ENCODE data around the gene CDH4. TPM values are rescaled to one million over a fixed set of nuclear protein-coding genes. Genes with fewer than 3 reads are reported as not detected.

Gene CDH4
- total RNA-seq, 1 donor from 2014 or later: 1.1 TPM

DNA sequence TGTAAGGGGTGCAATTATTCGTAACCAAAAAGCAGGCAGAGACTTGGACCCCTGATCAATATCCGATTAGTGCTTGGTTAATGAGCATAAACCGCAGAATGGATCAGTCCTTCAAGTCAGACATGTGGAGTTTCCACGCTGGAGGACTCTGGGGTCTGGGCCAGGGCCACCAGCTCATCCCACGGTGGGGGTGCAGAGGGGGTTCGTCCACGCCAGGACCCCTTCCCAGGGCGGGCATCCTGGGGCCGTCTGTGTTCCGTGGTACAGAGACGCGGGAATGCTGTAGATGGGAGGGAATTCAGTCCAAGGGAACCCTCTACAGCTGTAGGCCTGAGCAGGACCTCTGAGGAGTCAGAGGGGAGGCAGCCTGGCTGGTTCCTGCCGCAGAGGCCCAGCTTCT is 615.9 kb downstream of the CDH4 start:
- DNase-seq: no peak

- no peak for DNase-seq
Measured at GRCh38 chr20:61868466-61869090, 616.5 kb downstream of the CDH4 start.

- DNase-seq: no peak
Measured at GRCh38 chr20:61869750-61870507, 617.9 kb downstream of the CDH4 start.

DNA sequence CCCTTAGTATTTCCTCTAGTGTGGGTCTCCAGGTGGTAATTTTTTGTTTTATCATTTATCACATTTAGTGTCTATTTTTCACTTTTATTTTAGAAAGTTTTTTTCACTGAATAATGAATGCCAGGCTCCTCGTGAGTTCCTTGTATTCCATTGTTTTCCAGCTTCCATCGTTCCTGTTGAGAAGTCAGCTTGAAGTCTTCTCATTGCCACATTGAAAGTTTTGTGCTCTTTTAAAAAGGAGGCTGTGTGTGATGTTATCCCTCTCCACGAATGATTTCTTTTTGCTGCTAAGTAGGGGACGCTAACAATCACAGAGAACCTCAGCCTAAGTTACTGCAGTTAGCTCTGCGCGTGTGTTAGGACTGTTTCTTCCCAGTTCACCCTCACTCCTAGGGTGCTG is 619.1 kb downstream of the CDH4 start:
- DNase-seq: no peak

- DNase-seq: no peak
Measured at GRCh38 chr20:61871913-61872312, 619.9 kb downstream of the CDH4 start.

DNA sequence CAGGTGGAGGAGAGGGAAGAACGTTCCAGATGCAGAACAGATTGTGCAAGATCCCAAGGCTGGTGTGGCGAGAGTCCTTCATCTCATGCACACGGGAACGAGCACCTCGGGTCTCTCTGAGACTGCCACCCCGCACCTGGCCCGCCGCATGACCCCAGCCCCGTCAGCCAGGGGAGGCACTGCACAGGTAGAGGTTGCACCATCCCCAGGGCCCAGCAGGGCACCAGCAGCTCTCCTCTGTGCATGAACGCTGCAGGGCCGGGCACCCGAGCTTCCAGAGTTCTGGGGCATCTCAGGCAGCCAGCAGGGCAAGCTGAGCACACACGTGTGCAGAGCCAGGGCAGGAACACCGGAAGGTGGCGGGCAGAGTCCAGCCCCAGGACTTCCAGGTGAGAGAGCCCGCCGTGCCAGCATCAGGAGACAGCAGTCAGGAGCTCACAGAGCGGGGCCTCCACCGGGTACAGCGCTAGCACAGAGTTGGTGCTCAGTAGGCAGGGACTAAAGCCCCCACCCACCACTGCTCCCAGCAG is 620.4 kb downstream of the CDH4 start:
- no peak for DNase-seq

DNA sequence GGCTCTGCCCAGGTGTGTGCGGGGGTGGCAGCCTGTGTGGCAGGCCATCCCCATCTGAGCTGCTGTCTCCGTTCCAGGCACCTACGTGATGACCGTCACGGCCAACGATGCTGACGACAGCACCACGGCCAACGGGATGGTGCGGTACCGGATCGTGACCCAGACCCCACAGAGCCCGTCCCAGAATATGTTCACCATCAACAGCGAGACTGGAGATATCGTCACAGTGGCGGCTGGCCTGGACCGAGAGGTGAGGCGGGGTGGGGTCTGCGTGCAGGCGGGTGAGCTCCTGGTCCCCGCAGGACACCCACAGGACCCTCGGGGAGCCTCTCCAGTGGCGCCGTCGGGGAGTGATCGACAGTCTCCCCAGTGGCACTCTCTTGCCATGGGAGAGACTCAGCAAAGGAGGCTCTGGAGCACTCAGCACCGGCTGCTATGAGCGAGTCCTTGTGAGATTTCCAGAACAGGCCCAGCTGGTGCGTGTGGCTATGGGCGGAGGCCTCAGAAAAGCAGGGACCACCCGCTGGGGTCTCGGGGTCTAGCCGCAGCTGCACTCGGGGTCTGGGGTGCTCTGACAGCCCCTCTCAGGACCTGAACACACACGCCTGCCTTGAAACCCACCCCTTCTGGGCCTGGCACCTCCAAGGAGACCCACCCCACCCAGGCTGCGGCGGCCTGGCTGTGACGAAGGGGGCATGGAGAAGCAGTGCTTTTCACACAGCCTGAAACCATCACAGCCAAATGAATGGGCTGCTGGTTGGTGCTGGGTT is 621.8 kb downstream of the CDH4 start:
- no peak for DNase-seq

GRCh38 chr20:61874421-61875068 is 622.5 kb downstream of the CDH4 start:
- peak; percentile 27 for DNase-seq

- no peak for DNase-seq
Measured at GRCh38 chr20:61875221-61875885, 623.3 kb downstream of the CDH4 start.

DNA sequence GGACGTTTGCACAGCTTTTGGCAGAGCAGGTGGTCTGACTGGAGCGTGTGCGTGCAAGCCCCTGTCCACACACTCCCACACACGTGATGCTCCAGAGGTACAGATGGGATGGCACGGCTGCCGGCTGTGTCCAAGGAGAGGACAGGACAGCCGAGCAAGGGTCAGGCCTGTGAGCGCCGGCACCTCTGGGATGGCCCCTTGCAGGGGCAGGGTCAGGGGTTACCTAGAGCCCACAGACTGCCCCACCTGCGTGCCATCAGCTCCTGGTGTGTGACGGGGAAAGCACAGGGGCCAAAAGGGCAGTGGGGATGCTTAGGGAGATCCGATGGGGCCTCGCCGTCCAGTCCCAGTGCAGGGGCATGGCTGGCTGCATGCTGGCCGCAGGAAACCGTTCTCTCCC is 623.9 kb downstream of the CDH4 start:
- DNase-seq: no peak

GRCh38 chr20:61876952-61877728 is 625.1 kb downstream of the CDH4 start:
- DNase-seq: no peak

GRCh38 chr20:61877776-61878477 is 625.9 kb downstream of the CDH4 start:
- DNase-seq: no peak

DNA sequence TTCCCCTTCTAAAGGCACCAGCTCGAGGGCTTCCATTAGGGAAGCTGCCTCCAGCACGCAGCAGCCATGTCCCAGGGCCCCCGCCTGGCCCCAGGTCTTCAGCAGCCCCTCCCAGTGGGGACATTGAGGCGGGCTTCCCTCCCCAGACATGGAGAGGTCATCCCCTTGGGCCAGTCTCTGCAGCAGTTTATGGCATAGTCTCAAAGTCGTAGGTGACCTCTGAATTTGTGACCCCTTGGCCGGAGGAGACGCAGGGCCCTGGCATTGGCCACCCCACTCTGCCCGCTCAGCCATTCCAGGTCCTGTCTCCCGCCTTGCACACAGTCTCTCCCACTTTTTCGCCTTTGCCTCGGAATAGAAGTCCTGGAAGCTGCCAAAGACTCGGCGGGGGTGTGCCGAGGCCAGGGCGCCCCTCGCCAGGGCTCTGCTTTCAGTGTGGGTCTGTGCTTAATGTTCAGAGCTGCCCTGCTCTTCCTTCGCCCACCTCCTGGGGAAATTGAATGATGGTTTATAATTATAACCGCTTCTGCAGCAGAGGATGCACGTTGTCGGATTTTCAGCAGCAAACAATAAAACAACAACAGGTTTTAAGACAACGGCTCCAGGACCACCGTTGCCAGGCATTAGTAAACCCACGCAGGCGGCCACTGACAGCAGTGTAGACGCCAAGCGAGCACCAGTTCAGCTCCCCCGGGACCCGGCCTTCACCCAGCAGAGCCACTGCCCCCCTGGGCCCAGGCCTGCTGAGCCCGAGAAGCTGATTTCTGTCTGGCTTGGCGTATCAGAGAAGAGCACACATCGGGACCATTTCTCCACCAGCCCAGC is 626.6 kb downstream of the CDH4 start:
- no peak for DNase-seq

DNA sequence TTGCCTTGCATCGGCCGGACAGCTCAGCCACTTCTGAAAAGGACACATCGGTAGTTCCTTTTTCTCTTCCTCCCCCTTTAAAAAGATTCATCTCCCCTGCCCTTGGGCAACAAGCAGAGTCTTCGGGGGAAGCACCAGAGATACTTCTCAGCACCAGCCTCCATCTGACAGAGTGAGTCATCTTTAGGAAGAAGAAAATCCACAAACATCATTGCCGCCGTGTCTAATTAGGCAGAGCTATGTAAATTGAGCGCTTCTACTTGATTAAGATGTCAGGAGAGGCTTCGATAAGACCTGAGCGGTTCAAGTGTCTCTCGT is 627.2 kb downstream of the CDH4 start:
- no peak for DNase-seq

- DNase-seq: no peak
Measured at GRCh38 chr20:61879694-61880093, 627.6 kb downstream of the CDH4 start.

DNA sequence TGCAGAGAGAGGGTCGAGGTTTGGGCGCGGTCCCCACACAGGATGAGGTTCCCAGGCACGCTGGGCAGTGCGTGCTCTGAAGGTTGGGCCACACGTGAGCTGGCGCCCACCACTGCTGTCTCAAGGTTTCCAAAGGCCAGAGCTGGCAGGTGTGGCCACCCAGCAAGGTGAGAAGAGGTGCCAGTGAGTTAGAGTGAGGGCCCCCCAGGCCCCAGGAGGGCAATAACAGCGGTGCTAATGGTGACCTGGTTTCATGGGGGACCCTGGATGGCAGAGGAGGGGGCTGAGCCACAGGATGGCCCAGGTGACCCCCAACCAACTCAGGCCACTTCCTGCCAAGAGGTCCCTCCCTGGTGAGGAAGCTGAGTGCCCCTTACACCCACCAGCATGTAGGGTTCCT is 628.6 kb downstream of the CDH4 start:
- no peak for DNase-seq

GRCh38 chr20:61881416-61881815 is 629.4 kb downstream of the CDH4 start:
- peak; percentile 13 for DNase-seq

DNA sequence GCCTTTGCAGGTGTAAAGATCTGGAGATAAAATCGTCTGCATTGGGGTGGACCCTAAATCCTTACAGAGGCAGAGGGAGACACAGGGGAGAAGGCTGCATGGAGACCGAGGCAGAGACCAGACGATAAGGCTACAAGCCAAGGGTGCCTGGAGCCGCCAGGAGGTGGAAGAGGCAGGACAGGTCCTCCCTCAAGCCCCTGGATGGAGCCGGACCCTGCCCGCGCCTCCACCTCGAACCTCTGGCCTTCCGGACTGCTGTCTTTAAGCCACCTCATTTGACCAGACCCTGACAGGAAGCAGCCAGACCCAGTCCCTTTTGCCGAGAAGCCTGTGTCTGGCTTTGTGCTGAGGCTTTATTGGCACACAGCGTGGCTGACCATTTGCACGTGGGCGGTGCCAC is 629.8 kb downstream of the CDH4 start:
- no peak for DNase-seq

DNA sequence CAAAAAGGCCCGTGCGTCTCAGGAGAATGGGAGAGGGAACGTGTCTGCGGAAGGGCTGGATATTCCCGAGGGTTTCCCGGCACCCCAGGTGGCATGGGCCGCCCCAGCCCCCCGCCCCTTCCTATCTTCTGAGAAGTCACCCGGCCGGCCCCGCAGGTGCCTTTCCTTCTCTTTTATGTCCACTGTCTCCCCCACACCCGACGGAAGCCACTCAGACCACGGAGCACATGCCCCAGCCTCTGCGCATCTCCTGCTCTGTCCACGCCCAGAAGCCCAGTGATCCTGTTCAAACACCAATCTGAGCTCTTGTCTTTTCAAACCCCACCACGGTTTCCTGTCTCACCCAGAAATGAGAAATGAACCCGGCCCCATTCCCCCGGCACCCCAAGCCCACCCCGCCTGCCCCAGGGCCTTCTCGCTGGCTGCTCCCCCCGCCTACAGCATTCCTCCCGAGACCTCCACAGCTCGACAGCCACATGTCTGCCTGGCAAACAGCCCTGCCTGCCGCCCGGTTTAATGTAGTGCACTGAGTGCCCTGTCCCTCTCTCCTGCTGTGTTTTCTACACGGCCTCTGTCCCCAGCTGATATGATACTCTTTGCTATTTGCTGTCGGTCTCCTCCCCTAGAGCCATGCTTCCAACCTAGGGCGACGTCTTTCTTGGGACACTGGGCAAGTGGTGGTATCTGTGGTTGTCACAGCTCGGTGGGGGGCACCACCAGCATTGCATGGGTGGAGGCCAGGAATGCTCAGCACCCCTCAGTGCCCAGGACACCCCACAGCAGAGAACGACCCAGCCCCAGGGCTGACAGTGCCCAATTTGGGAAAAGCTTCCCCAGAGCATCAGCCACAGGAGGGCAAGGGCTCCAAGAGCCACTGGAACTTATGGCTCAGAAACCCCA is 630.9 kb downstream of the CDH4 start:
- peak; percentile 15 for DNase-seq
